Spleen (tissue), 11 donors: ENCODE results near the gene ULK2. TPM values are rescaled to one million over a fixed set of nuclear protein-coding genes. Genes with fewer than 3 reads are reported as not detected.
A peak's percentile ranks its signal among the peaks of the same experiment; 100 is the strongest.
"Not testable (repeated sequence)": the region's sequence is repeated elsewhere in the genome, so short reads cannot be mapped to it uniquely, and the experiment has no call there.

Source experiments
- DNase-seq: peaks from one replicate; pipeline ENCODE4 v3.0.0-alpha.2; 2020
- H3K27ac ChIP-seq, 8 donors: fragments of 200-600 bp; sonication (generic) in 7 of 8; 1 replicate in 4 of 8; 2 replicates in 4 of 8; pipeline versions ENCODE4 v1.5.0 to v1.8.0; 2016 to 2021; ENCODE audit warnings: inconsistent platforms in 4 of 8, mild to moderate bottlenecking in 4 of 8, moderate library complexity in 1 of 8
- H3K27me3 ChIP-seq, 7 donors: fragments of 200-600 bp; sonication (generic) in 6 of 7; replicated peaks in 1 of 7; 1 replicate in 4 of 7; 2 replicates in 3 of 7; pipeline versions ENCODE4 v1.5.0 to v1.8.0; 2016 to 2021; ENCODE audit warnings: inconsistent platforms in 3 of 7, mild to moderate bottlenecking in 1 of 7
- H3K36me3 ChIP-seq, 6 donors: fragments of 200-600 bp; sonication (generic) in 5 of 6; 1 replicate in 4 of 6; 2 replicates in 2 of 6; pipeline versions ENCODE4 v1.5.0 to v1.8.0; 2016 to 2021; ENCODE audit warnings: inconsistent platforms in 2 of 6
- H3K4me1 ChIP-seq, 6 donors: fragments of 200-600 bp; sonication (generic) in 5 of 6; 1 replicate in 3 of 6; 2 replicates in 3 of 6; pipeline versions ENCODE4 v1.5.0 to v1.8.0; 2016 to 2021; ENCODE audit warnings: inconsistent platforms in 3 of 6
- H3K4me3 ChIP-seq, 8 donors: fragments of 200-600 bp; sonication (generic) in 7 of 8; 1 replicate in 4 of 8; 2 replicates in 4 of 8; pipeline versions ENCODE4 v1.5.0 to v1.8.0; 2016 to 2021; ENCODE audit warnings: inconsistent platforms in 4 of 8, mild to moderate bottlenecking in 4 of 8, moderate library complexity in 2 of 8
- H3K9me3 ChIP-seq, 8 donors: fragments of 200-600 bp; sonication (generic) in 7 of 8; 1 replicate in 4 of 8; 2 replicates in 4 of 8; pipeline versions ENCODE4 v1.5.0 to v1.8.0; 2016 to 2021; ENCODE audit warnings: inconsistent platforms in 4 of 8
- POLR2A ChIP-seq, 3 donors: fragments of 450-650 bp; IDR thresholded peaks; one replicate each; pipeline ENCODE4 v1.5.1; 2017; ENCODE audit warnings: antibody characterized with exemption in 3 of 3, mild to moderate bottlenecking in 1 of 3
- POLR2AphosphoS5 ChIP-seq, 3 donors: sonication (generic); formaldehyde crosslinking; IDR thresholded peaks; one replicate each; pipeline ENCODE4 v1.5.1; 2017; ENCODE audit warnings: antibody characterized with exemption in 3 of 3
- WGBS, 5 donors: extraction: QIAGEN DNeasy Blood & Tissue Kit in 3 of 5; methylation state at CpG; one replicate each; pipeline versions ENCODE4 v1.1.5 to v1.1.7; 2013 to 2018; 5-methylcytosine and 5-hydroxymethylcytosine counted together
- intact Hi-C: fragments of 100-400 bp; cut with DNase I; formaldehyde crosslinking; loops from one replicate; pipeline ENCODE4 v1.15.0; 2023; ENCODE audit warnings: low total_unique reads
- polyA plus RNA-seq, 3 donors: library from polyadenylated mRNA; stranded (reverse); fragments of 200-250 nt; gene quantifications; one replicate each; pipeline ENCODE4 v1.2.1, GENCODE V29; 2013
- total RNA-seq, 7 donors: library from RNA; depleted of rRNA in 3 of 7; stranded (reverse); fragments of >200 nt in 3 of 7; fragmentation: NEBNext Ultra II Directional in 4 of 7; extraction: Animal tissue kit (Norgen Biotek cat#: 25700) in 4 of 7; gene quantifications; one replicate each; pipeline versions ENCODE4 v1.1.0 to v1.2.1, GENCODE V29; 2016 to 2021
- TF ChIP-seq, protein P1 (sequence below), 11 experiments: fragments of 200-600 bp in 7 of 11; fragments of 450-650 bp in 4 of 11; sonication (generic) in 4 of 11; IDR thresholded peaks in 8 of 11; conservative IDR thresholded peaks in 3 of 11; 1 replicate in 7 of 11; 2 replicates in 4 of 11; pipeline versions ENCODE4 v1.4.0 to v1.8.0; 2016 to 2021; ENCODE audit warnings: antibody characterized with exemption in 11 of 11, inconsistent platforms in 4 of 11, mild to moderate bottlenecking in 1 of 11
- donor health status: healthy with polysubstance abuse.
- donor health status: DM: no; HTN: no; CAD: no; lungs with moderate emphysema.
- donor health status: DM: no; HTN: no; CAD: no.
- donor health status: Bipolar disorder and iron deficiency.
- donor health status: healthy.
- donor health status: DM: no; HTN: no; CAD: no.
- donor health status: DM: yes; HTN: yes; CAD: no.

ULK2 gene
- total and polyA plus RNA-seq, 10 donors = 2.7 to 20.9 (median 14.0) TPM

DNA sequence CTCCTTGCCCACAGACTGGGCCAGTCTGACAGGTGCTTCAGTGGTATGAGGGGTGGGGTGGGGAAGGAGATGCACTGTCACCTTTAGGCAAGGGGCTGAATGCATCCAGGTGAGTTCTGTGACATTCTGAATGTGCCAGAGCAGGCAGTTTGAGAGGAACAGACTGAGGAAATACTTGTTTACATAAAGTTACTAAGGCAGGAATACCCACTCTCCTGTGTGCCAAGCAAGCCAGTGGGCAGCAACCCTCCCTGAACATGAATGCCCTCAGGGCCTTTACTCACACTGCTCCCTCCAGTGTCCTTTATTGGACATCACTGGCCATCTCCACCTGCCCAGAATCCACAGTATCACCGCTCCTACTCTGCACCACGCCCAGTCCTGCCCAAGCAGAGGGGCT lies 33.1 kb upstream of the ULK2 start:
- H3K27ac ChIP-seq = peak overlapping the region in 1 of 8 donors; percentile 9
- WGBS, 5 donors = 92 to 100% (median 100%) methylated on average over 2 of the region's 2 CpGs
- peak; percentile 18 for DNase-seq
- no peaks in the 10 kb centered on the region for H3K9me3 ChIP-seq
- intact Hi-C loops = no loop called here
- peaks cover 0 to 12% (median 2%) of the 10 kb centered on the region in 6 donors for H3K4me1 ChIP-seq
- peaks cover 0 to 70% (median 49%) of the 10 kb centered on the region in 6 donors for H3K36me3 ChIP-seq
- H3K4me3 ChIP-seq = no peak overlapping the region
- H3K27me3 ChIP-seq = no peaks in the 10 kb centered on the region
- no peak for TF ChIP-seq POLR2A (IDR thresholded peaks at IDR 0.05)
- TF ChIP-seq, protein P1, sequence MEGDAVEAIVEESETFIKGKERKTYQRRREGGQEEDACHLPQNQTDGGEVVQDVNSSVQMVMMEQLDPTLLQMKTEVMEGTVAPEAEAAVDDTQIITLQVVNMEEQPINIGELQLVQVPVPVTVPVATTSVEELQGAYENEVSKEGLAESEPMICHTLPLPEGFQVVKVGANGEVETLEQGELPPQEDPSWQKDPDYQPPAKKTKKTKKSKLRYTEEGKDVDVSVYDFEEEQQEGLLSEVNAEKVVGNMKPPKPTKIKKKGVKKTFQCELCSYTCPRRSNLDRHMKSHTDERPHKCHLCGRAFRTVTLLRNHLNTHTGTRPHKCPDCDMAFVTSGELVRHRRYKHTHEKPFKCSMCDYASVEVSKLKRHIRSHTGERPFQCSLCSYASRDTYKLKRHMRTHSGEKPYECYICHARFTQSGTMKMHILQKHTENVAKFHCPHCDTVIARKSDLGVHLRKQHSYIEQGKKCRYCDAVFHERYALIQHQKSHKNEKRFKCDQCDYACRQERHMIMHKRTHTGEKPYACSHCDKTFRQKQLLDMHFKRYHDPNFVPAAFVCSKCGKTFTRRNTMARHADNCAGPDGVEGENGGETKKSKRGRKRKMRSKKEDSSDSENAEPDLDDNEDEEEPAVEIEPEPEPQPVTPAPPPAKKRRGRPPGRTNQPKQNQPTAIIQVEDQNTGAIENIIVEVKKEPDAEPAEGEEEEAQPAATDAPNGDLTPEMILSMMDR (IDR thresholded peaks at IDR 0.05 in 8 of 11, conservative IDR thresholded peaks at IDR 0.05 in 3 of 11) = no peak
- no peak for TF ChIP-seq POLR2AphosphoS5 (IDR thresholded peaks at IDR 0.05)

DNA sequence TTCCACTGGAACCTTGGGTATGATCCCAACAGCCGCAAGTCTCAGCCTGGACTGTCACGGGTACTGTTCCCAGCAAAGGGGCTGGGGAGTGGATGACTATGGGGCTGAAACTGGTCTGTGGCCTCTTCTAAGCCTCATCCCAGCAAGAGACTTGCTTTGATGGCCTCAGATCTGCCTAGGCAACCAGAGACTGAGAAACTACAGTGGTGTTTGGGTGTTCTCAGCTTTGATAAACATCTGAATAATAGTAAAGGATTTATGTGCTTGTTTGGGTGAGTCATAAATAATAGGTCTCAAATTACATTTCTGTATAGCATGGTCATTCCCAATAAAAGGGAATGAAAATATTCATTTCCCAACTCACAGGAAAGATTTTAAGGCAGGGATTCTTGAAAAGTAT lies 30.2 kb upstream of the ULK2 start:
- Histone ChIP-seq H3K27me3 (no peaks in the 10 kb centered on the region), H3K4me1 (no peaks in the 10 kb centered on the region), H3K27ac (no peak overlapping the region), H3K9me3 (no peaks in the 10 kb centered on the region), H3K36me3 (peaks cover 0 to 41% (median 21%) of the 10 kb centered on the region in 6 donors), H3K4me3 (no peak overlapping the region)
- TF ChIP-seq POLR2A (IDR thresholded peaks at IDR 0.05) (no peak), POLR2AphosphoS5 (IDR thresholded peaks at IDR 0.05) (no peak)
- TF ChIP-seq, protein P1 (IDR thresholded peaks at IDR 0.05 in 8 of 11, conservative IDR thresholded peaks at IDR 0.05 in 3 of 11) = no peak
- intact Hi-C loops = no loop called here
- WGBS, 5 donors = 62 to 98% (median 93%) methylated on average over 2 of the region's 2 CpGs
- no peak for DNase-seq

DNA sequence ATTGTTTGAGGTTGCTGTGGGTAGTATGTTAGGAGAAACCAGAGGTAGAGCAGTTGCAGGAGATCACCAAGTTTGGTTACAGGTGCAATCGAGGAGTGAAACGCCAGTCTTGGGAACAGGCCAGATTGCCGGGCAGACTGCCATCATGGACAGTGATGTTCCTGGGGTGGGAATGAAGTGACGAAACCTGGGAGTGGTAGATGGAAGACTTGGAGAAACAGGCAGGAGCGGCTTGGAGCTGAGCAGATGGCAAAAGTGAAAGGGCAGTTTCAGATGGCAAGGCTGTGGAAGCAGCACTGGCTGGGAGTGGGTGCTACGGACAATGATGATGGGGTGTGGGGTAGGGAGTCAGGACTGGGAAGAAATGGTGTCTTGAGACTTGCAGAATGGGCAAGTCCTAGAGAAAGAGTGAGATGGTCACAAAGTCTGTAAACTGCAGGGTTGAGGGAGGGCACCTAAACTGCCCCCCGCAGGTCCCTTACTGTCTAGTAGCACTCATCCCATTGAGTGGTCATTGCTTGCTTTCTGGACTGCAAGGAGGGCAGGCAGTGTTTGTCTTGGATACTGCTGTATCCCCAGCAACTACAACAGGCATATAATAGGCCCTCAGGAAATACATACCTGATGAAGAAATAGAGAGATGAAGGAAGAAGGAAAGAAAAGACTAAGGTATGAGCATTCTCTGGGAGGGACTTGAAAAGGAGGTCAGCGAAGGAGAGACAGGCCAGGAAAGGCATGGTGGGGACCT lies 29.5 kb upstream of the ULK2 start:
- no peak overlapping the region for H3K27ac ChIP-seq
- DNase-seq = peak; percentile 39

DNA sequence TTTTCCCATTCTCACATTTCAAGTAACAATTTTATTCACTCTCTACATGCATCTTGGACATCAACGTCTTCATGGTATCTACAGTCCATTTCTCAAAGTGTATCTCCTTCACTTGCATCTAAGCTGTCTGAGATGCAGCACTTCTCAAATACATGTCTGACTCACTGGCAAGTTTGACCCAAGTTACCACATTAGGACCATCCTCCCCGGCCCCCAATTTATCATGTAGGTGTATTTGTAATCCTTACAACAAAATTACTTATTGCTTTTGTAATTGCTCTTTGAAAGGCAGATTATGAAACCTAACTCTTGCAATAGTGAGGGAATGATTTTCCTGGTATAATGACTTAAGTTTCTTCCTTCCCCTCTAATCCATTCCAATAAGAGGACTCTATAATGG lies 28.9 kb upstream of the ULK2 start:
- TF ChIP-seq POLR2A (IDR thresholded peaks at IDR 0.05) (no peak), POLR2AphosphoS5 (IDR thresholded peaks at IDR 0.05) (no peak)
- TF ChIP-seq, protein P1 (IDR thresholded peaks at IDR 0.05 in 8 of 11, conservative IDR thresholded peaks at IDR 0.05 in 3 of 11) = no peak
- no peaks in the 10 kb centered on the region for H3K9me3 ChIP-seq
- H3K27ac ChIP-seq = no peak overlapping the region
- 73 to 86% (median 79%) methylated on average over 2 of the region's 2 CpGs for WGBS, 5 donors
- peaks cover 0 to 28% (median 17%) of the 10 kb centered on the region in 6 donors for H3K36me3 ChIP-seq
- H3K4me1 ChIP-seq = no peaks in the 10 kb centered on the region
- H3K27me3 ChIP-seq = no peaks in the 10 kb centered on the region
- H3K4me3 ChIP-seq = no peak overlapping the region
- no peak for DNase-seq
- intact Hi-C loops = no loop called here

More for the DNA sequence above, 29.5 kb upstream of the ULK2 start:
- WGBS, 5 donors = 86 to 94% (median 90%) methylated on average over 8 of the region's 8 CpGs
- peaks cover 0 to 34% (median 19%) of the 10 kb centered on the region in 6 donors for H3K36me3 ChIP-seq
- no peaks in the 10 kb centered on the region for H3K4me1 ChIP-seq
- H3K27me3 ChIP-seq = no peaks in the 10 kb centered on the region
- TF ChIP-seq POLR2AphosphoS5 (IDR thresholded peaks at IDR 0.05) = peak in 1 of 3 donors; percentile 5
- TF ChIP-seq, protein P1 (IDR thresholded peaks at IDR 0.05 in 8 of 11, conservative IDR thresholded peaks at IDR 0.05 in 3 of 11) = no peak
- TF ChIP-seq POLR2A (IDR thresholded peaks at IDR 0.05) = no peak
- H3K4me3 ChIP-seq = no peak overlapping the region
- H3K9me3 ChIP-seq = no peaks in the 10 kb centered on the region
- intact Hi-C loops = no loop called here

DNA sequence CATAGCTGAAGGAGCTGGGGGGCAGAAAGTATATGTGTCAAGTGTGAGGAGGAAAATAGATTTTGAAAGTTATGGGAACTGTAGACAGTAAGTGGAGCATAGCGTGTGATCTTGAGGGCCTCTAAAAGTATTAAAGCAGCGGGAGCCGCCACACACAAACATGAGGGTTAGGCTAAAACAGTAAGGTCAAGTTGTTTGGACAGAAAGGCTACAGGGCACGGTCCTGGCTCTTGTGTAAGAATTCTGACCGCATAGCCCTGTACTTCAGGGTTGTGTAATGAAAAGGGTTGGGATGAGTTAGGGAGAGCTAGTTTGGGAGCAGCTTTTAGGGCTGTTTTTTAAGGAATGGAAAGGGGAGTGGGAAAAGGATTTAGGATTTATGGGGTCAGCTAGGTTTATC lies 22.8 kb upstream of the ULK2 start:
- H3K27ac ChIP-seq, intact Hi-C loops: not testable (repeated sequence)

DNA sequence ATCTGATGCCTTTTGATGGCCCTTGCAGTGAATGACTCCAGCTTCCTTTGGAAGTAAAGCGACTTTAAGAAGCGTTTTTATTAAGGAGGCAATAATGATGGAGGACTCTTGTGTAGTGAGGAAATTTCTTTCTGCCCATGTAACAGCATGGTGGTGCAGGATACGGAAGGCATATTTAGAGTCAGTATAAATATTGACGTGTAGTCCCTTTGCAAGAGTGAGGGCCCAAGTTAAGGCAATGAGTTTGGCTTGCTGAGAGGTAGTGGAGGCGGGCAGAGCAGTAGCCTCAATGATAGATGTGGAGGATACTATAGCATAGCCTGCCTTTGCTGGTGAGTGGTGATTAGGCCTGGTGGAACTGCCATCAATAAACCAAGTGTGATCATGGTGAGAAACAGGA lies 22.3 kb upstream of the ULK2 start:
- H3K4me3 ChIP-seq, H3K27ac ChIP-seq, intact Hi-C loops, H3K36me3 ChIP-seq, DNase-seq, H3K27me3 ChIP-seq, H3K9me3 ChIP-seq, H3K4me1 ChIP-seq: not testable (repeated sequence)
- 93 to 99% (median 97%) methylated on average over 5 of the region's 5 CpGs for WGBS, 5 donors

More for the DNA sequence above, 22.8 kb upstream of the ULK2 start:
- DNase-seq = peak; percentile 27
- not testable (repeated sequence) for H3K4me1 ChIP-seq, H3K27me3 ChIP-seq, H3K4me3 ChIP-seq, H3K36me3 ChIP-seq, H3K9me3 ChIP-seq
- WGBS, 5 donors = 72 to 87% (median 79%) methylated on average over 5 of the region's 5 CpGs
